MM.1S (cell line): ENCODE measurements around the gene DYNC1I2.

Experiments used
- CTCF ChIP-seq: fragments of 300-600 bp; sonication (generic); IDR thresholded peaks from 2 replicates; pipeline ENCODE4 v1.5.1; 2016; ENCODE audit warnings: antibody characterized with exemption, low read length, mixed read lengths
- EZH2 ChIP-seq: fragments of 300-600 bp; sonication (generic); optimal IDR thresholded peaks from 2 replicates; pipeline ENCODE3; 2017; ENCODE audit warnings: low read depth, mild to moderate bottlenecking, antibody characterized with exemption, low read length, mixed read lengths
- EZH2phosphoT487 ChIP-seq: fragments of 300-600 bp; sonication (generic); IDR thresholded peaks from 2 replicates; pipeline ENCODE4 v1.6.1; 2018; ENCODE audit warnings: antibody characterized with exemption, low read length

DNA sequence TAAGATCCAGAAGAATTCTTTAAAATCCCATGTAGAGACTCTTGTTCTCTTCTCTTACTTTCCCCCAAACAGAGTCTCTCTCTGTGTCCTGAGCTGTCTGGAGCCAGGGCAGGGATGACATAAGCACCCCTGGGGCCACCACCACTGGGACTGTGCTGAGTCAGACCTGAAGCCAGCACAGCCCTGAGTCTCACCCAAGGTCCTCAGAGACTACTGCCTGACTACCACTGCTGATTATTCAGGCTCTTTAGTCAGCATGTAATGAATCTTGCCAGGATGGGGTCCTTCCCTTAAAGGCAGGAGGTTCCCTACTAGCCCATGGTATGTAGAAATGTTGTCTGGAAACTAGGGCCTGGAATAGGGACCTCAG lies 34.9 kb upstream of the DYNC1I2 start:
- TF ChIP-seq CTCF: no peak
- TF ChIP-seq EZH2phosphoT487: no peak
- no peak for TF ChIP-seq EZH2
